Parietal lobe (tissue), 1 donor: ENCODE results near the gene DYDC2. TPM values are rescaled to one million over a fixed set of nuclear protein-coding genes. Genes with fewer than 3 reads are reported as not detected.

Experiments
- total RNA-seq: library from RNA; depleted of rRNA; stranded (reverse); fragments of >200 nt; gene quantifications from one replicate; pipeline ENCODE4 v1.2.3, GENCODE V29; 2014

DYDC2 gene
- total RNA-seq: 2.8 TPM

DNA sequence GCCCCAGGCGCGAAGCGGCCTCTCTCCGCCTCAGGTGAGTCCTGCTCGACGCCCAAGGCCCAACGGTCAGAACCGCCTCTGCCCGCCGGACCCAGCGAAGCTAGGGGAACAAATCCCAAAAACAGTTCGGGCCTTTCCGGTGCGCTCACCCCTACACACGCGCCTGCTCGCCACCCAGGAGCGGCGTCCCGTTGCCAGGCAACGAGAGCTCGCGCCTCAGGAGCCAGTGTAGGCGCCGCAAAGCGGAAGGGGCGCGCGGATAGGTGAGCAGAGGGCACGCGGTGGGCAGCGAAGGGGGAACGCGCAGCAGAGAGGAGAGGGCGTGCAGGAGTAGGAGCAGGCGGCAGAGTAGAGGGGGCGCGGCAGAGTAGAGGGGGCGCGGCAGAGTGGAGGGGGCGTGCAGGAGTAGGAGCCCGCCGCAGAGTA is at the start of gene DYDC2, which contains the start of gene DYDC1:
Gene DYDC2 (plus strand): TSS at position 219 of the 426 bp plus-strand sequence. CDS start 5,663 bp downstream, outside the sequence.
Gene DYDC1 (minus strand): TSS at position 193 of the 426 bp plus-strand sequence. CDS start 4,154 bp downstream, outside the sequence.

DNA sequence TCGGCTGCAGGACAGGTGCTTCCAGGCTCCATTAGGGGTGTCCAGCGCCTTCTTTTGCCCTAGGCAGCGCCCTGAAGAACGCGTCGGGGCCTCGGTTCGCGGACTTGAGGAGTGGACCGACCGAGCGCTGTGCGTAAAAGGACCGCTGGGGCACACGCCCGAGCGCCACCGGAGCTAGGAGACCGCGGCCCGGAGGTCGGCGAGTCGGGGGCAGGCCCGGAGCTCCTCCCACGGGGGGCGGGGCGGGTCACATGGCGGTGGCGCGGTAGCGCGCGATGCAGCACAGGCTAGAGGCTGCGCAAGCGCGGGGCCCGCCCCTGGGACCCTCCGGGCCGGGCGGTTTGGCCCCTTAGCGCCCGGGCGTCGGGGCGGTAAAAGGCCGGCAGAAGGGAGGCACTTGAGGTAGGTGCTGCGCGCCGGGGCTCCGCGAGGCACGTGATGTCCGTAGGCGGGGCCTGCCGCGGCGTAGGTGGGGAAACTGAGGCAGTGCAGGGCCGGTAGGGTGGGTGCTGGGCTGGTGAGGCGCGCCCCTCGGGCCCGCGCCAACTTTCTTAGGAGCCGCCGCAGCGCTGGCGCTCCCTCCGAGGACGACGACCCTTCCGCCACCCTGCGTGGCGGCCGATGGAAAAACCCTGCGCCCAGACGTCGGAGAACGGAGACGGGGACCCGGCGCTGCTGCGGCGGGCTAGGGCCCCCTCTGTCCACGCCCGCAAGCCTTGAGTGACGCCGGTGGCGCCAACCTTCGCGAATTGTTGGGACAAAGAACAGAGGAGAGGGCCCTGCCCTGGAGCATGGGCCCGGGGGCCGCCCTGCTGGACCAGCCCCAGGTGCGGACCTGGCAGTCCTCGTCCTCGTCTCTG is 51.9 kb downstream of the DYDC2 start, which contains the start of gene PRXL2A:
Gene PRXL2A (plus strand): TSS at position 310 of the 860 bp plus-strand sequence. CDS start 11,917 bp downstream, outside the sequence.

Other genes with a start within 250 kb of the DYDC2 start
- 1.3 TPM for gene PLAC9, start 224.1 kb upstream of the DYDC2 start, total RNA-seq
- gene ANXA11, start 151.2 kb upstream of the DYDC2 start, total RNA-seq: 2.5 TPM
- not detected for gene MAT1A, start 67.1 kb upstream of the DYDC2 start, total RNA-seq
- not detected for gene DYDC1, start within 50 bp of the DYDC2 start, total RNA-seq
- 64.2 TPM for gene PRXL2A, start 51.8 kb downstream of the DYDC2 start, total RNA-seq
- gene TSPAN14, start 97.5 kb downstream of the DYDC2 start, total RNA-seq: 39.4 TPM
- 1.6 TPM for gene SH2D4B, start 181.1 kb downstream of the DYDC2 start, total RNA-seq